Erythroblast (primary cell): Measurements from ENCODE around the gene PLPP3.

Experiments
- GATA1 ChIP-seq: IDR thresholded peaks from 2 replicates; pipeline ENCODE4 v1.6.1; 2011; ENCODE audit warnings: low read depth, mild to moderate bottlenecking, control low read depth, low read length, moderate library complexity
- POLR2A ChIP-seq: IDR thresholded peaks from 2 replicates; pipeline ENCODE4 v1.6.1; 2011; ENCODE audit warnings: mild to moderate bottlenecking, low read length

DNA sequence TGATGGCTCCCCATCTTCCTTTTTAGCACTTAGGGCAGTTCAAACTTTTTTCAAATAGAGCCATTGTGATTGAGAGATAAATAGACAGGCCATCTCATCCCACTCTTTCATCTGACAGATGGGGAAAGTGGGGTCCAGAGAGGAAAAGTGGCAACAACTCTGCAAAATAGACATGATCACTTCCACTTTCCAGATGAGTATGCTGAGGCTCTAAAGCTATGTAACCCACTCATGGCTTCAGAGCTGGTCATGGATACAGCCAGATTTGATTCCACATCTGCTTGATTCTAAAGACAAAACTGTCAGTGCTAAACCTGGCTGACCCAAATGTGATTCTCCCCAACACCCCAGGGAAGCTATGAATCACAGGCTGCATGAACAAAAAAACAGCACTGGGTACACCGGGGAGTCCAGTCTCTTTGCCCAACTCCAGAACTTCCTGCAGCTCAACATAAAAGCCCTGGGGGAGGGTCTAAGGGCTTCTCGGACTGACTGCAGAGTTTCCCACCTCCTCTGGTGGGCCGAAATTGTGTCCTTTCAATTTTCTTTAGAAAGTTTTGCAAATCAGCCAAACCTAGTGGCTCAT is 59.3 kb downstream of the PLPP3 start:
- TF ChIP-seq POLR2A: no peak
- no peak for TF ChIP-seq GATA1
